ENCODE data around the gene PPP3CA.

Gene PPP3CA

GRCh38 chr4:101169044-101170014 is 178.0 kb downstream of the PPP3CA start:
- DNase-seq: peak; percentile 31

- no peak for DNase-seq
These were observed 183.4 kb downstream of the PPP3CA start for GRCh38 chr4:101163936-101164335.

- DNase-seq: no peak
These were observed 184.3 kb downstream of the PPP3CA start for GRCh38 chr4:101162990-101163380.

GRCh38 chr4:101160792-101161592 is 186.3 kb downstream of the PPP3CA start:
- no peak for DNase-seq

- DNase-seq: no peak
These were observed 188.8 kb downstream of the PPP3CA start for GRCh38 chr4:101158507-101158906.

- no peak for DNase-seq
These were observed 189.2 kb downstream of the PPP3CA start for GRCh38 chr4:101158134-101158482.

- no peak for DNase-seq
These were observed 189.8 kb downstream of the PPP3CA start for GRCh38 chr4:101157415-101158133.

- no peak for DNase-seq
These were observed 190.6 kb downstream of the PPP3CA start for GRCh38 chr4:101156619-101157310.

GRCh38 chr4:101155945-101156344 is 191.4 kb downstream of the PPP3CA start:
- DNase-seq: no peak

- DNase-seq: no peak
These were observed 192.0 kb downstream of the PPP3CA start for GRCh38 chr4:101155368-101155767.

GRCh38 chr4:101153653-101154052 is 193.7 kb downstream of the PPP3CA start:
- DNase-seq: no peak

- no peak for DNase-seq
These were observed 194.8 kb downstream of the PPP3CA start for GRCh38 chr4:101152521-101152920.

- DNase-seq: no peak
These were observed 198.8 kb downstream of the PPP3CA start for GRCh38 chr4:101148551-101148950.

GRCh38 chr4:101147283-101147682 is 200.0 kb downstream of the PPP3CA start:
- DNase-seq: no peak

- no peak for DNase-seq
These were observed 202.3 kb downstream of the PPP3CA start for GRCh38 chr4:101145021-101145420.

GRCh38 chr4:101142259-101142658 is 205.1 kb downstream of the PPP3CA start:
- no peak for DNase-seq

- DNase-seq: no peak
These were observed 205.5 kb downstream of the PPP3CA start for GRCh38 chr4:101141855-101142254.

- no peak for DNase-seq
These were observed 206.1 kb downstream of the PPP3CA start for GRCh38 chr4:101141230-101141629.

- no peak for DNase-seq
These were observed 207.1 kb downstream of the PPP3CA start for GRCh38 chr4:101140228-101140627.

GRCh38 chr4:101136373-101137370 is 210.7 kb downstream of the PPP3CA start:
- peak; percentile 18 for DNase-seq

GRCh38 chr4:101135371-101136010 is 211.8 kb downstream of the PPP3CA start:
- DNase-seq: no peak

Measured in NCI-H1436 treated with DMSO at 0.1 percent for 48 hours (cell line).